Neural crest cell (in vitro differentiated cells): Measurements from ENCODE around the gene LGI1. TPM values are rescaled to one million over a fixed set of nuclear protein-coding genes. Genes with fewer than 3 reads are reported as not detected.
A peak's percentile ranks its signal among the peaks of the same experiment; 100 is the strongest.

Source experiments
- DNase-seq: peaks from one replicate; pipeline ENCODE4 v3.0.0; 2021; ENCODE audit warnings: low read depth, mixed read lengths, low spot score
- H3K27ac Mint-ChIP-seq: one replicate; pipeline ENCODE4 v1.8.0; 2021; ENCODE audit warnings: mild to moderate bottlenecking, mixed read lengths; ENCODE audit not compliant: unreplicated experiment
- H3K27me3 Mint-ChIP-seq: 2 replicates; pipeline ENCODE4 v1.8.0; 2021; ENCODE audit warnings: low read depth, mild to moderate bottlenecking, mixed read lengths
- H3K36me3 Mint-ChIP-seq: 2 replicates; pipeline ENCODE4 v1.8.0; 2021; ENCODE audit warnings: low read depth, mild to moderate bottlenecking, mixed read lengths
- H3K4me1 Mint-ChIP-seq: 2 replicates; pipeline ENCODE4 v1.8.0; 2021; ENCODE audit warnings: mixed read lengths
- H3K4me3 Mint-ChIP-seq: one replicate; pipeline ENCODE4 v1.8.0; 2021; ENCODE audit warnings: mild to moderate bottlenecking, mixed read lengths
- H3K9me3 Mint-ChIP-seq: 2 replicates; pipeline ENCODE4 v1.8.0; 2021; ENCODE audit warnings: mixed read lengths
- CTCF ChIP-seq: fragments of 200-600 bp; sonication (generic); conservative IDR thresholded peaks from 2 replicates; pipeline ENCODE4 v1.5.0; 2021; ENCODE audit warnings: antibody characterized with exemption, mild to moderate bottlenecking
- total RNA-seq: library from RNA; stranded (reverse); gene quantifications from 2 replicates; pipeline ENCODE4 v1.2.1, GENCODE V29; 2021

LGI1 gene
- total RNA-seq, 1 donor from 2014 or later: 22.6 TPM

DNA sequence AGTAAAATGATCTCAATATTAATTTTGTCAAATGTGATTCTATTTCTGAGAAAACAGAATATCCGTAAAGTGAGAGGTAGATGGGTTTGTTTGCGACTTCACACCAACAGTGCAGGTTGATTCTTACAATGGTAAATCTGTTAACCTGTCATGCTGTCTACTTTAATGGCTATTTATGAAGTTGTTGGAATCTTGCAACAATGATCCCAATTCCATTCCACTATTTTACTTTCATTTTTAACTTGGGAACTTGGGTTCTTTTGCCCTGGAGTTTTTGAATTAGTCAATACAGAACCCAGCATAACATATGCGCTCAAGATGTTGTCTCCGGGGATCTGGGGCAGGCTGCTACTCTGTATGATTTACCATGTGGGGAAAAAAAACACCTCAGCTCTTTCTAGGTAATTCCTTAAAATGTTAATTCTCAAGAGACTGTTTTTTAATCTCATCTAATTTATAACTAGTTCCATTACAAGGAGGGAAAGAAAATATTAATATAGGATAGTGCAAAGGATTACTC lies 1.2 kb downstream of the LGI1 start:
- H3K9me3 Mint-ChIP-seq: no peaks in the 10 kb centered on the region
- no peak for TF ChIP-seq CTCF
- H3K4me3 Mint-ChIP-seq: peak overlapping the region; percentile 93
- peaks cover 18% of the 10 kb centered on the region for H3K27me3 Mint-ChIP-seq
- H3K4me1 Mint-ChIP-seq: peaks cover 78% of the 10 kb centered on the region
- no peaks in the 10 kb centered on the region for H3K36me3 Mint-ChIP-seq
- H3K27ac Mint-ChIP-seq: peak overlapping the region; percentile 93
- no peak for DNase-seq

GRCh38 chr10:93760490-93760889 lies 2.8 kb downstream of the LGI1 start:
- Mint-ChIP-seq H3K9me3 (no peaks in the 10 kb centered on the region), H3K4me1 (peaks cover 66% of the 10 kb centered on the region), H3K36me3 (no peaks in the 10 kb centered on the region), H3K27ac (no peak overlapping the region), H3K4me3 (peak overlapping the region; percentile 93), H3K27me3 (peaks cover 18% of the 10 kb centered on the region)
- no peak for DNase-seq
- no peak for TF ChIP-seq CTCF

- no peak for TF ChIP-seq CTCF
- Mint-ChIP-seq H3K9me3 (no peaks in the 10 kb centered on the region), H3K27me3 (peaks cover 10% of the 10 kb centered on the region), H3K4me3 (peak overlapping the region; percentile 1), H3K27ac (peak overlapping the region; percentile 7), H3K36me3 (peaks cover 3% of the 10 kb centered on the region), H3K4me1 (peaks cover 58% of the 10 kb centered on the region)
- no peak for DNase-seq
Measured at GRCh38 chr10:93762979-93763391, 5.2 kb downstream of the LGI1 start.

DNA sequence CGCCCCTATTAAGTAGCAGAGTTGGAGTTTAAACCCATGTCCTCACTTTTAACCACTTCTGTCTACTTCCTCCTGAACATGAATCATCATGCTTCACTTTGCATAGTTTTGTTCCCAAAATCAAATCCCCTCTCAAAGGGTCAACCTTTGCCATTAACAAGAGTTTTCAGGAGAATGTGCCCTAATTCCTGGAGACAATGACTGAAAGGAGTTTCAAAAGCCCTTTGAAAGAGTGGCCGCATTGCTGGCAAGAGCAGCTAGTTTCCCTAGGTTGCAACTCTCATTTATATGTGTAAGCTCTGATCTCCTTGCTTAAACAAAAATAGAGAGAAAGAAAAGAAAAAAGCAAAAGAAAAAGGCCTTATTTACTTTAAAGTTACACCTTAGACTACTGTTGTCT lies 9.2 kb downstream of the LGI1 start:
- Mint-ChIP-seq H3K36me3 (peaks cover 6% of the 10 kb centered on the region), H3K27ac (peak overlapping the region; percentile 15), H3K9me3 (no peaks in the 10 kb centered on the region), H3K4me3 (no peak overlapping the region), H3K4me1 (peaks cover 51% of the 10 kb centered on the region), H3K27me3 (no peaks in the 10 kb centered on the region)
- no peak for TF ChIP-seq CTCF
- DNase-seq: no peak

- Mint-ChIP-seq H3K9me3 (no peaks in the 10 kb centered on the region), H3K36me3 (peaks cover 6% of the 10 kb centered on the region), H3K27ac (no peak overlapping the region), H3K4me3 (no peak overlapping the region), H3K27me3 (no peaks in the 10 kb centered on the region), H3K4me1 (peaks cover 44% of the 10 kb centered on the region)
- no peak for TF ChIP-seq CTCF
- no peak for DNase-seq
Measured at GRCh38 chr10:93767724-93768399, 10.1 kb downstream of the LGI1 start.
